Keratinocyte (primary cell): ENCODE results near the gene KRT35. TPM values are rescaled to one million over a fixed set of nuclear protein-coding genes. Genes with fewer than 3 reads are reported as not detected.

Source experiments
- DNase-seq: peaks from one replicate; pipeline ENCODE4 v3.0.0-alpha.2; 2011; ENCODE audit warnings: low read depth, missing footprints, low spot score
- FAIRE-seq: peaks from 2 replicates; lab custom pipeline; 2011; peaks lifted over from hg19 to GRCh38; lab: Jason Lieb, UNC
- H2AFZ ChIP-seq: 2 replicates; pipeline ENCODE4 v1.6.0; 2012; ENCODE audit warnings: low read length, control low read depth, inconsistent platforms; ENCODE audit not compliant: control insufficient read depth
- H3K27ac ChIP-seq: 2 replicates; pipeline ENCODE4 v1.5.1; 2011; ENCODE audit warnings: low read length; ENCODE audit not compliant: control insufficient read depth, insufficient read depth
- H3K27me3 ChIP-seq: 3 replicates; pipeline ENCODE4 v1.6.0; 2011; ENCODE audit warnings: low read length; ENCODE audit not compliant: control insufficient read depth, insufficient read depth; ENCODE audit errors: extremely low read depth
- H3K36me3 ChIP-seq, 2 experiments: 2 replicates in 1 of 2; 3 replicates in 1 of 2; pipeline ENCODE4 v1.5.1; 2011; ENCODE audit warnings: low read length in 2 of 2, mild to moderate bottlenecking in 1 of 2; ENCODE audit not compliant: control insufficient read depth in 2 of 2, insufficient read depth in 2 of 2; ENCODE audit errors: extremely low read depth in 1 of 2
- H3K4me1 ChIP-seq: 3 replicates; pipeline ENCODE4 v1.5.1; 2011; ENCODE audit warnings: low read length; ENCODE audit not compliant: control insufficient read depth, insufficient read depth; ENCODE audit errors: extremely low read depth
- H3K4me2 ChIP-seq: 3 replicates; pipeline ENCODE4 v1.6.0; 2011; ENCODE audit warnings: low read depth, low read length; ENCODE audit not compliant: control insufficient read depth, insufficient read depth; ENCODE audit errors: extremely low read depth
- H3K4me3 ChIP-seq, 3 experiments: fragments of 200-600 bp in 1 of 3; sonication (generic) in 1 of 3; 2 replicates in 2 of 3; 3 replicates in 1 of 3; pipeline ENCODE4 v1.5.1; 2011 to 2016; ENCODE audit warnings: low read length in 3 of 3, mild to moderate bottlenecking in 3 of 3, control low read depth in 2 of 3, inconsistent platforms in 1 of 3, low read depth in 1 of 3, mixed read lengths in 1 of 3, mixed run types in 1 of 3, moderate library complexity in 1 of 3; ENCODE audit not compliant: control insufficient read depth in 2 of 3, insufficient read depth in 2 of 3; ENCODE audit errors: extremely low read depth in 1 of 3
- H3K79me2 ChIP-seq: 2 replicates; pipeline ENCODE4 v1.6.0; 2012; ENCODE audit warnings: low read length; ENCODE audit not compliant: control insufficient read depth, insufficient read depth
- H3K9ac ChIP-seq: 3 replicates; pipeline ENCODE4 v1.6.0; 2011; ENCODE audit warnings: low read length; ENCODE audit not compliant: control insufficient read depth, insufficient read depth; ENCODE audit errors: extremely low read depth
- H3K9me1 ChIP-seq: 3 replicates; pipeline ENCODE4 v1.6.0; 2011; ENCODE audit warnings: low read length; ENCODE audit not compliant: control insufficient read depth, insufficient read depth; ENCODE audit errors: extremely low read depth
- H3K9me3 ChIP-seq: 2 replicates; pipeline ENCODE4 v1.5.1; 2012; ENCODE audit warnings: low read depth, low read length; ENCODE audit not compliant: control insufficient read depth
- H4K20me1 ChIP-seq: 3 replicates; pipeline ENCODE4 v1.6.0; 2011; ENCODE audit warnings: low read length; ENCODE audit not compliant: control insufficient read depth, insufficient read depth; ENCODE audit errors: extremely low read depth
- CTCF ChIP-seq, 3 experiments: IDR thresholded peaks in 1 of 3; conservative IDR thresholded peaks in 1 of 3; optimal IDR thresholded peaks in 1 of 3; 2 replicates in 2 of 3; 3 replicates in 1 of 3; pipeline versions ENCODE3 to v1.5.1; 2011; ENCODE audit warnings: low read length in 3 of 3, mild to moderate bottlenecking in 3 of 3, moderate library complexity in 2 of 3, control low read depth in 1 of 3, inconsistent platforms in 1 of 3; ENCODE audit not compliant: insufficient read depth in 2 of 3; ENCODE audit errors: extremely low read depth in 1 of 3
- EZH2 ChIP-seq: IDR thresholded peaks from one replicate; pipeline ENCODE4 v1.6.1; 2012; ENCODE audit warnings: inconsistent platforms, mild to moderate bottlenecking, low read length, moderate library complexity
- dilution Hi-C: fragments of 300-500 bp; cut with MboI; formaldehyde crosslinking; loops from one replicate; pipeline ENCODE4 v1.7.0; 2020; ENCODE audit warnings: low sequenced_read_pairs; ENCODE audit not compliant: extremely low pct_ligation_motif_present
- polyA plus RNA-seq, 5 experiments: library from polyadenylated mRNA; depleted of rRNA in 3 of 5; stranded (reverse) in 3 of 5; stranded (forward) in 1 of 5; unstranded in 1 of 5; fragments of >200 nt; gene quantifications; 1 replicate in 1 of 5; 2 replicates in 3 of 5; 3 replicates in 1 of 5; pipeline versions ENCODE4 v1.2.1 to v1.2.3, GENCODE V29; 2011 to 2012; ENCODE audit warnings: missing spikeins in 2 of 5, low read depth in 1 of 5, low replicate concordance in 1 of 5

Gene KRT35
- polyA plus RNA-seq, 1 donor (not counting 4 experiments of a cell fraction or from before 2014, with no cell fraction given): not detected

DNA sequence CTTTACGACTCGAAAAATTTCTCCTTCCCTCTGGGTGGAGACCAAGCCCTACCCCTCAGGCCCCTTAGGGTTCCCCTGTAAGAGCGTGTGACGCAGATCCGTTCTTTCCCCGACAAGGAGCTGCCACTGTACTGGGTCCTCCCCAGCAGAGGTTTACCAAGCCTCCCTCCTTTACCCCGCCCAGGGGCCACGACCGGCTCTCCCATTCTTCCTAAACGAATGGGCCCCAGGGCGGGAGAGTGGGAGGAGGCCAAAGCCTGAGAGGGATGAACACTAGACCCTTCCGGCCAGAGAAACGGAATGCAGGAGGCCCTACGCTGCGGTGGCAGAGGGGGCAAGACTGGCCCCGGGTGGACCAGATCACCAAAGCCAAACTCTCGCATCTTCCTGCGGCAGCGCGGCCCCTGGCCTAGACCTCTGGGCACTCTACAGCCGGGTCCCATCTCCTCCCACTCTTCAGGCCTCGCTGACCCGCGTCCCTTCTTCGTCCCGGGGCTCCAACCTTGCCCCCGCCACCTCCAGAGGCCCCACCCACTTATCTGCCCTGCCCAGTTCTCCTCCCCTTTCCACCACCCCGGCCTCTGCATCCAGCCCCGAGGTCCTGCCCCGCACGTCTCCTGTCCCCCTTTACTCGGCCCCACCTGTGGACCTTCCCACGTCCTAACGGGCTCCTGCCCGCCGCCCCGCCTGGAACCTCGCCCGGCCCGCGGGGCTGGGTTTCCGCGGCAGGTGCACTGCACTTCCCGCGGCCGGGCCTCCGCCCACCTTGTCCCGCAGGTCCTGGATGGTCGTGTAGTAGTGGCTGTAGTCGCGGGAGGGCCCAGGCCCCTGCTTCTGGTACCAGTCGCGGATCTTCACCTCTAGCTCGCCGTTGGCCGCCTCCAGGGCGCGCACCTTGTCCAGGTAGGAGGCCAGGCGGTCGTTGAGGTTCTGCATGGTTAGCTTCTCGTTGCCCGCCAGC lies 46.4 kb upstream of the KRT35 start:
- Histone ChIP-seq H3K79me2 (no peaks in the 10 kb centered on the region), H2AFZ (no peak overlapping the region), H3K27ac (no peak overlapping the region), H3K9me1 (no peaks in the 10 kb centered on the region), H3K9ac (no peak overlapping the region), H3K9me3 (no peaks in the 10 kb centered on the region), H4K20me1 (no peaks in the 10 kb centered on the region), H3K4me2 (peak overlapping the region; percentile 62), H3K4me3 (peak overlapping the region in 2 of 3 experiments; percentile 30 to 36), H3K36me3 (no peaks in the 10 kb centered on the region), H3K27me3 (peaks cover 15% of the 10 kb centered on the region), H3K4me1 (peaks cover 35% of the 10 kb centered on the region)
- TF ChIP-seq CTCF (optimal IDR thresholded peaks at IDR 0.05 in 1 of 3, IDR thresholded peaks at IDR 0.05 in 1 of 3, conservative IDR thresholded peaks at IDR 0.05 in 1 of 3; ENCODE audit: extremely low read depth in 1 of 3, insufficient read depth in 2 of 3, low read length in 3 of 3) (peak in 1 of 3 experiments; percentile 9), EZH2 (peak; percentile 29)
- FAIRE-seq (no peak), DNase-seq (no peak)
- dilution Hi-C loops: no loop called here

DNA sequence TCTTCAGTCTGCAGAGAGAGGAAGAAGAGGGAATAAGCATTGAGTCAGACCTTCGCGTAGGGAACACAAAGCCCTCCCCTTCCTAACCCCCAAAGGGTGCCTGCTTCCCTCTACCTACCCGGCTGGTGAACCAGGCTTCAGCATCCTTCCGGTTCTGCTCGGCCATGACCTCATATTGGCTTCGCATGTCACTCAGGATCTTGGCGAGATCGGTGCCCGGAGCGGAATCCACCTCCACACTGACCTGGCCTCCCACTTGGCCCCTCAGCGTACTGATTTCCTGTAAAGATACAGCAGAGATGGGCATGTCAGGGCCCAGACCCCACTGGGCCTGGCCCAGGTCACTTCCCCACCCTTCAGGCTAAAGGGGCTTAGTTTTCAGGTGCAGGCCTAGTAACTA lies 43.3 kb upstream of the KRT35 start:
- no peak for DNase-seq
- Histone ChIP-seq H3K9me1 (no peaks in the 10 kb centered on the region), H4K20me1 (no peaks in the 10 kb centered on the region), H3K9ac (no peak overlapping the region), H3K27ac (no peak overlapping the region), H3K4me2 (no peak overlapping the region), H3K36me3 (no peaks in the 10 kb centered on the region), H3K4me3 (no peak overlapping the region), H3K9me3 (no peaks in the 10 kb centered on the region), H3K79me2 (no peaks in the 10 kb centered on the region), H3K27me3 (peaks cover 15% of the 10 kb centered on the region), H2AFZ (no peak overlapping the region), H3K4me1 (peaks cover 50% of the 10 kb centered on the region)
- no peak for TF ChIP-seq CTCF (optimal IDR thresholded peaks at IDR 0.05 in 1 of 3, IDR thresholded peaks at IDR 0.05 in 1 of 3, conservative IDR thresholded peaks at IDR 0.05 in 1 of 3; ENCODE audit: extremely low read depth in 1 of 3, insufficient read depth in 2 of 3, low read length in 3 of 3)
- no peak for FAIRE-seq
- dilution Hi-C loops: no loop called here
